ENCODE results near the gene PGC. TPM values are rescaled to one million over a fixed set of nuclear protein-coding genes. Genes with fewer than 3 reads are reported as not detected.

Gene PGC
- total RNA-seq, 1 experiment from 2014 or later = not detected

GRCh38 chr6:41769376-41769775 is 22.2 kb upstream of the PGC start:
- Histone ChIP-seq H3T11ph (ENCODE audit: low read length) (no peak overlapping the region), H2BK12ac (ENCODE audit: insufficient read length, low read depth, low read length) (no peak overlapping the region), H3K14ac (ENCODE audit: insufficient read depth, low read length) (no peak overlapping the region), H2BK20ac (ENCODE audit: low read depth, low read length, poor library complexity, severe bottlenecking) (no peak overlapping the region), H4K91ac (ENCODE audit: insufficient read length, low read depth, low read length) (no peak overlapping the region), H2BK15ac (ENCODE audit: low read depth, low read length) (no peak overlapping the region), H3K79me2 (ENCODE audit: insufficient read depth, low read length) (no peaks in the 10 kb centered on the region), H2BK120ac (ENCODE audit: low read depth, low read length, poor library complexity, severe bottlenecking) (no peak overlapping the region), H4K20me1 (ENCODE audit: control insufficient read depth, insufficient read depth, insufficient read length) (no peaks in the 10 kb centered on the region), H3K27ac (ENCODE audit: insufficient read length, low read depth, low read length) (no peak overlapping the region), H3K23me2 (ENCODE audit: insufficient read length, low read depth, low read length, poor library complexity, severe bottlenecking) (no peaks in the 10 kb centered on the region), H3K23ac (ENCODE audit: insufficient read length, low read depth, low read length) (no peak overlapping the region), H3K9ac (ENCODE audit: extremely low read depth, insufficient read length, low read length) (no peak overlapping the region), H2AFZ (ENCODE audit: low read length) (no peak overlapping the region), H3K27me3 (ENCODE audit: insufficient read depth, low read length) (no peaks in the 10 kb centered on the region), H4K8ac (replicated peaks; ENCODE audit: insufficient read length, low read depth, low read length) (no peak overlapping the region), H3K9me3 (ENCODE audit: control insufficient read depth, low read depth, low read length) (no peaks in the 10 kb centered on the region), H4K5ac (ENCODE audit: insufficient read length, low read depth, low read length) (no peak overlapping the region), H3K56ac (ENCODE audit: insufficient read length, low read depth, low read length) (no peak overlapping the region), H2AK5ac (ENCODE audit: insufficient read length, low read length) (no peak overlapping the region), H2BK5ac (ENCODE audit: insufficient read length, low read length) (no peak overlapping the region), H3K4me1 (ENCODE audit: insufficient read depth, low read length) (no peaks in the 10 kb centered on the region), H3K79me1 (ENCODE audit: insufficient read depth, low read depth, low read length, poor library complexity, severe bottlenecking) (no peaks in the 10 kb centered on the region), H3K18ac (ENCODE audit: insufficient read length, low read depth, low read length) (no peak overlapping the region), H3K4me2 (ENCODE audit: insufficient read depth, insufficient read length, low read length) (no peak overlapping the region), H3K4ac (ENCODE audit: low read depth, low read length) (no peak overlapping the region)
- no CpG with 5 or more reads among the region's 8 CpGs for WGBS (ENCODE audit: extremely low coverage, insufficient read length, low lambda C conversion rate)
- no peak for TF ChIP-seq CTCF (conservative IDR thresholded peaks at IDR 0.05)
- no peak for DNase-seq
- Mint-ChIP-seq H3K9me3 (no peaks in the 10 kb centered on the region), H3K4me1 (peaks cover 5 to 19% of the 10 kb centered on the region in 2 experiments; a peak in 3 of 4 replicates), H3K27me3 (ENCODE audit: low read depth) (no peaks in the 10 kb centered on the region; the same call in 1 of the 2 replicates), H3K27ac (no peak overlapping the region), H3K36me3 (ENCODE audit: insufficient read depth in 1 of 3, low read depth in 3 of 3) (peaks cover 12 to 28% (median 26%) of the 10 kb centered on the region in 3 experiments; a peak in 6 of 7 replicates), H3K4me3 (no peak overlapping the region)

All from H9 (cell line).